TTC549 (cell line): ENCODE results near the gene PGD.

Source experiments
- FAIRE-seq: peaks from 2 replicates; lab custom pipeline; 2012; peaks lifted over from hg19 to GRCh38; lab: Jason Lieb, UNC

The PGD gene

DNA sequence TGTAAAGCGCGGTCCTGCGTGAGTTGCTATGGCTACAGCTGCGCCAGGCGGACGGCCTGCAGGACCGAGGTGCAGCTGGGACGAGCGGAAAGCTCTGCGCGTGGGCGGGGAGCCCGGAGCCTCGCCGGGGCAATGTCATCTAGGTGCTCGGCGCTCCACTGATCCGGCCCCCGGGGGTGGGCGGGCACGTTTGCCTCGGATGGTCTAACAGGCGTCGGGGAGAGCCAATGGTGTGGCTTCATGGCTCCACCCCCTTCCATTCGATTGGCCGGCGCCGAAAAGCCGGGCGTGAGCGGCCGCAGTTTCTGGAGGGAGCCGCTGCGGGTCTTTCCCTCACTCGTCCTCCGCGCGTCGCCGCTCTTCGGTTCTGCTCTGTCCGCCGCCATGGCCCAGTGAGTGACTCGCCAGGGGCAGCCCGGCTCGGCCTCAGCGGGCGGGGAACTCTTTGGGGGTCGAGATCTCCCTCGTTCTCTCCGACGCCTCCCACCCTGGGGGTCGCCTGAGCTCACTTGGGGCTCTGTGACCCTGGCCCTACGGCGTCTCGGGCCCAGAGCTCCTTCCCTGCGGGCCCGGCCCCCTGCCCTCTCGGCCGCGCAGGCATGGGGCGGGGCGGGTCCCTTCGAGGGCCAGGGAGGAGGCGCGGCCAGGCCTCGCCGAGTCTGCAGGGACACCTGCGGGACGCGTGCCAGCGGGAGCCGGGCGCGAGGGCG lies at the start of gene PGD:
TSS of gene PGD (plus strand) at position 331 of the 710 bp plus-strand sequence. CDS start at position 385, 54 bp downstream.
- no peak for FAIRE-seq

DNA sequence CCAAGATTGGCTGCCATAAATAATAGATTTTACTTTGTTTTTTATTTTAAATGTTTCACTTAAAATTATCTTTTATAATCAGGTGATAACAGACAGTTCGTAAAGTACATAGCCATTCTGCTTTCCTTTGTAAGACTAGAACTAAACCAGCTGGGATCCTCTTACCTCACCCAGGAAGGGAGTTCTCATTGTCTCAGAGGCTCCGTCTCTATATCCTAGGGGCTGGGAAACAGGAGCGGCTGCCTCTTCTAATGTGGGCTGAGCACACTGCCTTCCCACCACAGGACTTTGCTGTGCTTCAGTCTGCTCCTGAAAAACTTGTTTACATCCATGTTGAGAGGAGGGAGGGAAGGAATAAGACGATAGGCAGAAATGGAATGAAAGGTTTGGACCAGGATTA lies 45.6 kb upstream of the PGD start:
- no peak for FAIRE-seq

DNA sequence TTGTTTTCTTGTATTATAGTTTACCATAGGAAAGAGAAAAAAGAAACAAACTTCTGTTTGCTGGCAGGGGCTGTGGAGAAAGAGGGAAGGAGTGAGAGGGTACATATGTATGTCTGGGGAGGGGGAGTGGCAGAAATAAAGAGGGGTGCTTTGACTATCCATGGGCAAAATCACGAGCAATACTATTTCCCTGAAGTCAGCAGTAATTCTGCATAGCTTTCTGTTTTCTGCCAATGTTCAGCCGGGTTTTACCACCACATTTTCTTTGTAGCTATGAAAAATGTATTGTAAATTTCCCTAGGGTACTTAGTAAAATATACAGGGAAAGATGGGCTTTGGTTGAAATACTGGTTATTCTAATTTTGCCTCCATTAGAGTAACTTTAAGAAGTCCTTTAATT lies 45.2 kb upstream of the PGD start:
- no peak for FAIRE-seq

DNA sequence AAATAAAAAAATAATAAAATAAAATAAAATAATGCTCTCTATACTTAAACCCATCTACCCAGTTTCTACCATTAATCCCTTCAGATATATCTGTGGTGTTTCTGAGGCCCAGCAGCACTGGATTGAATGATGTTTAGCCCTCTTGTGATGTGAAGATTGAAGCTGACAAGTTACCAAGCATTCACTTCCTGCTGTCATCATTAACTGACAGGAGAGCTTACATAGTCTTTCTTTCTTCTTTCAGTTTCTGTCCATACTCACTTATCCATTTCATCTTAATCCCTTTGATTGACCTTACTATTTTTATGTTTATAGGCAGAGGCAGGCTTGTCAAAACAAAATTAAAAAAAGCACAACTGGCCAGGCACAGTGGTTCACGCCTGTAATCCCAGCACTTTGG lies 38.8 kb upstream of the PGD start:
- no peak for FAIRE-seq

DNA sequence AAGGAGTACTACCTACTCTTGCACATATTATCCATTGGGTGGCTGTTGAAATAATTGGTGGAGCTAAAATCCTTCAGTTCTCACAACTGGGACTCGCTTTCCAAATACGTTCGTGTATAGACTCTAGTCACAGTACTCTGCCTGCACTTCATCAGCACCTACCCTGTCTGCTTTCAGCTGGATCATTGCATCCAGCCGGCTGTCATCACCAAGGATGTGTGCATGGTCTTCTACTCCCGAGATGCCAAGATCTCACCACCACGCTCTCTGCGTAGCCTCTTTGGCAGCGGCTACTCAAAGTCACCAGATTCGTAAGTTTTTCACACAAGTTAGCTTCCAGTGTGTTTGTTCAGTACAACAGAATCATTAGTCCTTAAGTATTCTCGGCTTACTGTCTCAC lies 37.3 kb upstream of the PGD start:
- FAIRE-seq: no peak

DNA sequence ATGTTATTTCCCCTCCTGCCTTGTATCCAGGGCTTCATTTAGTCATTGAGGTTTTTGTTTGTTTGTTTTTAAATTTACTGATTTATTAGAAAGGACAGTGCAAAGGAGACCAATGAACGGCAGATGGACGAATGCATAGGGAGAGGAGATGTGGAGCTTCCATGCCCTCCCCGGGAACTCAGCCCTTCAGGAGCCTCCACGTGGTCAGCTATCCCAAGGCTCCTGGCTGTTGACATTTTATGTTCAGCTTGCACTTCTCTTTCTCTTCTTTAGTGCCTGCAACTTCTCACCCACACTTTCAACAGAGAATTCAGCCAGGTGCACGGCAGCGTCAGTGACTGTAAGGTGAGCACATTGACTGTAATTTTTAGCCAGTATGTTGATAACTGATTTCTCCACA lies 30.7 kb upstream of the PGD start:
- FAIRE-seq: no peak

DNA sequence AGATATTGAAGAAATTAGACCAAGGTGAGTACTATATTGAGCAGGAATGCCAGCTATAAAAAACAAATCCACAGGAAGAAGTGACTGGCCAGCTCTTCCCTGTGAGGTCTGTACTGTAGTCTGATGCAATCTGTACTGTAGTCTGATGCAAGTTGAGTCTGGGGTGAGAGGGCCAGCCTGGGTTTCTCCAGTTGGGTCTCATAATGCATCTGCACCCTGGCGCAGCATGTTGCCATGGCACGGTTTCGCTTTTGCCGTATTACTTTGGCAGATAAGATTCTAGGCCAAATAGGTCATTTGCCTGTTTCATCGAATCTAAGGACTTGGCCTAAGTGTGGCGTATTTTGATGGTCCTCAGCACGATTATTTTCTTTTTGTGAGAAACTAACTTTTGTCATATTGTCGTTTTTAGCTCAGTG lies 24.4 kb upstream of the PGD start:
- no peak for FAIRE-seq

DNA sequence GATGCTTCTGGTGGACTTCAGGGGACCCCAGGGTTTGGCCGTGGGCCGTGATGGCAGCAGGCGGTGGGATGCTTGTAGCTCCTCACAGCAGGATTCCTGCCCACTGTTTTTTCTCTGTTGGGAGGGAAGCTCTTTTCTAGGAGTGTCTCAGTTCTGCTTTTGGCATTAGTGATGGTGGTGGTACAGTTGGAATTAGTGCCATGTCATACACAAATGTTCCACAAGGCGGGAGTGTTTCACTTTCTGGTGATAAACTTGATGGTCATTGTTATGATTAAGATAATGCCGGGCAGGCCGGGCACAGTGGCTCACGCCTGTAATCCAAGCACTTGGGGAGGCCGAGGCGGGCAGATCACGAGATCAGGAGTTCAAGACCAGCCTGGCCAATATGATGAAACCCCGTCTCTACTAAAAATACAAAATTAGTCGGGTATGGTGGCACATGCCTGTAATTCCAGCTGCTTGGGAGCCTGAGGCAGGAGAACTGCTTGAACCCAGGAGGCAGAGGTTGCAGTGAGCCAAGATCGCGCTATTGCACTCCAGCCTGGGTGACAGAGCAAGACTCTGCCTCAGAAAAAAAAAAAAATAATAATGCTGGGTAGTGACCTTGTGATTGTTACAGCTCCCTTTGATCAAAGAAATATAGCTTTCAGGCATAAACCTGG lies 21.4 kb upstream of the PGD start:
- peak; percentile 49 for FAIRE-seq

DNA sequence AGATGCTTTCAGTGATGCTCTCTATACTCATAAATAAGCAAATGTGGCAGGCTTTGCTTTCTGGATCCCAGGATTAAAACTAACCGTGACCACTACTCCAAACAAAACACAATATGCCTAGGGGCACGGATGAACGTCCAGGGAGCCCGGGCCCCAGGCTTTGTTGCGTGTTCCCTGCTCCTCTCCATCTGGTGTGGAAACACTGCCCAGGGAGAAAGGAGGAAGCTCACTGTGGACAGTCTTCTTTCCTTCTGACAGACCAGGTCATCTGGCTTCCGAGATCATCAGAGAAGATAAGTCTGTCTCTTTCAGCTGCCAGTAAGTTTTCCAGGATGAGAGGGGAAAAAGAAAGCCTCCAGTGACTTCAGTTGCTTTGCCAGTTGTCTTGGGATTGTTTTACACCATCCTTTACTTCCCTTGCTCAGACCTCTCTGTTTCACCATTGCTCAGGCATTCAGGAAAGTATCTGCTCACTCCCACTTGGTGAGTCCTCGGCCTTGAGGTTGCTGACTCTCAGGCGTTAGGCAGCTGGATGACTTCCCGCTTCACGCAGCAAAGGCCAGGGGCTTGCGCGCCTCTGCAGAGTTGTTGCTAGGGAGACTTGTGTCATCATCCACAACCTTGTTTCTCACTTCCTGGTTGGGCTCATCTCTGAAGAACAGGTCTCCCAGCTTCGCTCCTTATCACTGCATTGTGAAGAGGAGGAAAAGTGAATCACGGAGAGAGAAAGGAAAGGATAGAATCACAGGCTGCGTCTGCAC lies 20.6 kb upstream of the PGD start:
- FAIRE-seq: no peak

DNA sequence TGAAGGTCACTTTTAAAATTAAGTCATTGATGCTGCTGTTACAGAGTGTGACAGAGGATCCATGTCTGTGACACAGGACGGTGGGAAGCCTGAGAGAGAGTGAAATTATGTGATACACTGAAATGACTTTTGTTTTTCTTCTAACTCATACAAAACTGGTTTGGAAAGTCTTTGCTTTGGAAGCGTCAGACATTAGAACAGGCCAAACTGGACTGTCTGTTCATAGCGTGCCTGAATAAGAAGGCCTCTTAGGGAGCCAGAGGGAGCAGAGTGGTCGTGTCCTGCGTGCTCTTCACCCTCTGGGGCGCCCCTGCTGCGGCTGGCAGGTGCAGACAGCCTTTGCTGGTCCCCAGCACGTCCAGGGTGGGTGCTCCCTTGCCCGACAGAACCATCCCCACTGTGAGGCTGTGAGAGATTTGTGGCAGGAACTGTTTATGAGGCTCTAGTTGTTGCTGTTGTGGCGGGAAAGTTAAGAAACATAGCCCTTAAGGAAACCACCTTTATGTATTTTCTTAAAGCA lies 19.7 kb upstream of the PGD start:
- no peak for FAIRE-seq

DNA sequence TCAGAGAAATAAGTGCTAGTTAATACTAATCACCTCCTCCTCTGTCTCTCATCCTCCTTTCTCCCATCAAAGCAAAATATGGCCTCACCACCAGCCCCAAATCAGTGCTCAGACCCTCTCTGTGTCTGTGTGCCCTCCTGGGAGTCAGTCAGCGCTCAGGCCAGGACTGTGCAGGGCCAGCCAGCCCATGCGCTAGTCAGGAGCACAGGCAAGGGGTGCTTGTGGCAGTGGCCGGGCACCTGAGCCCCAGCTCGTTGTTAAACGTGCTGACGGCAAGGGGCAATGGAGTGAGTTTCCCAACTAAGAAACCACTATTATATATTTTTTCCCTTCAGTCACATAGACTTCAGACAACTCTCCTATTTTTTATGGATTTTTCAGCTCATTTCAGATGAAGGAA lies 19.2 kb upstream of the PGD start:
- no peak for FAIRE-seq

DNA sequence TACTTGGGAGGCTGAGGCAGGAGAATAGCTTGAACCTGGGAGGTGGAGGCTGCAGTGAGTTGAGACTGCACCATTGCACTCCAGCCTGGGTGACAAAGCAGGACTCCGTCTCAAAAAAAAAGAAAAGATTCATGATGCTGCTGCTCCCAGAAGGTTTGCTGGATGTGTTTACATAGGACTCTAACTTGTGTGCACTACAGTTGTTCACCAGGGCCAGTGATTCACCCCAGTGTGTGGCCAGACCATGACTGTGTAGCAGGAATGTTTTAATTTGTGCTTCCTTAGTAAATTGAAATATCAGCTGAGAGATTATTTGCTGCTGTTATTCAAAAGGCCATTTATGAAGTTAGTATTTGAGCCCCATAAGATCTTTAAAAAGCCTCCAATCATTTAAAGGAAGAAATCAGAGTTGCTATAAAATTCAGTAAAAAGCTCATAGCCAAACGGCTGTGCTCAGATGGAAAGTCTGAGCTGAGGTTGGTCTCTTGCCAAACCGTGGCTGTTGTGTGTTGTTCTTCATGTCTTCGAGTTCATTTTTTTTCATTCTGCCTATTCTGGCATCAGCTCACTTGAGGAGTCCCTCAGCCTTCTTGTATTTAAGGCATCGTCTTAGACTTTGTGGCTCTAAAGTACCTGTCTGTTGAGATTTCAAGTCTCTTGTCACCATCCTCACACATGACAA lies 18.1 kb upstream of the PGD start:
- FAIRE-seq: no peak

DNA sequence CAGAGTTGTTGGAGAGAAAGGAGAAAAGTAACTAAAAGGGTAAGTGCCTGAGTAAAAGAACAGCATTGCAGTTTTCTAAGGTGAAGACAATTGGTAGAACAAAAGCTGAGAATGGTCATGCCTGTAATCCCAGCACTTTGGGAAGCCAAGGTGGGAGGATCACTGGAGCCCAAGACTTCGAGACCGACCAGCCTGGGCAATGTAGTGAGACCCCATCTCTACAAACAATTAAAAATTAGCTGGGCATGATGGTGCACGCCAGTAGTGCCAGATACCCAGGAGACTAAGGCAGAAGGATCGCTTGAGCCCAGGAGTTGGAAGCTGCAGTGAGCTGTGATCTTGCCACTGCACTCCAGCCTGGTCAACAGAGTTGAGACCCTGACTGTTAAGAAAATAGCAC lies 15.2 kb upstream of the PGD start:
- FAIRE-seq: no peak

DNA sequence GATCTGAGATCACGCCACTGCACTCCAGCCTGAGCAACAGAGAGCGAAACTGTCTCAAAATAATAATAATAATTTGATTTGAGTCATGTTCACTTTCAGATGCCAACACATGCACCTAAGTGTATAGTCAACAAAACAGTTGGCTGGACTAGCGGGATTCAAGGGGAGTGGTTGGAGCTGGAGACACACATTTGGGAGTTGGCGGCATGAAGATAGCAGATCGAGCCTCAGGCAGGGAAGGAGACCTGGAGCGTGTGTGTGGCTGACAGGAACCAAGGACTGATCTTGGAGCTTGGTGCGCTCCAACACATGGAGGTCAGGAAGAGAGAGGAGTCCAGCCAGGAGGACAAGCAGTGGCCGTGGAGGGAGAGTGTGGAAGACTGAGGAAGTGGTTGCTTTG lies 14.6 kb upstream of the PGD start:
- no peak for FAIRE-seq

DNA sequence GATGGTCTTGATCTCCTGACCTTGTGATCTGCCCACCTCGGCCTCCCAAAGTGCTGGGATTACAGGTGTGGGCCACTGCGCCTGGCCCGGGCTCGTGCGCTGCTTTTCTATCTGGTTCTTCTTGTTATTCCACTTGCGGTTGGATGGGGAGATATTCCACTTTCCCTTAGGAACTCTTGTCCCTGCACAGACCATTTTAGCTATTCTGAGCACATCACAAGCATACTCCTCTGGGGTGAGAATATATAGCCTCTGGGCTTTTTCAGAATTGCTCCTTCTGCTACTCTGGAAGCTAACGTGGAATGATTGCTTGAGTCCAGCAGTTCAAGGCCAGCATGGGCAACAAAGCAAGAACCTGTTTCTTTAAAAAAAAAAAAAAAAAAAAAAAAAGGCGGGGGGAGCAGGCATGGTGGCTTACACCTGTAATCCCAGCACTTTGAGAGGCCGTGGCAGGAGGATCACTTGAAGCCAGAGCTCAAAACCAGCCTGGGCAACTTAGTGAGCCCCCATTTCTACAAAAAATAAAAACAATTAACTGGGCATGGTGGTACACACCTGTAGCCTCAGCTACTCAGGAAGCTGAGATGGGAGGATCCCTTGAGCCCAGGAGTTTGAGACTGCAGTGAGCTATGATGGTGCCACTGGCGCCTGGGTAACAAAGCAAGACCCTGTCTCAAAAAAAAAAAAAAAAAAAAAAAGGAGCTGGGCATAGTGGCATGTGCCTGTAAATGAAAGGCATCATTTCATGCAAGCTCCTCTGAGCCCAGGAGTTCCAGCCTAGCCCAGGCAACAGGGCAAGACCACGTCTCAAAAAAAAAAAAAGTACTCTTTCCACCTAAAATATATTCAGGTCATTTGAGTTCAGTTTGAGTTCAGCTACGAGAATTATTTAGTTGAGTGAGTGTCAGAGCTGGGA lies 11.8 kb upstream of the PGD start:
- FAIRE-seq: no peak

DNA sequence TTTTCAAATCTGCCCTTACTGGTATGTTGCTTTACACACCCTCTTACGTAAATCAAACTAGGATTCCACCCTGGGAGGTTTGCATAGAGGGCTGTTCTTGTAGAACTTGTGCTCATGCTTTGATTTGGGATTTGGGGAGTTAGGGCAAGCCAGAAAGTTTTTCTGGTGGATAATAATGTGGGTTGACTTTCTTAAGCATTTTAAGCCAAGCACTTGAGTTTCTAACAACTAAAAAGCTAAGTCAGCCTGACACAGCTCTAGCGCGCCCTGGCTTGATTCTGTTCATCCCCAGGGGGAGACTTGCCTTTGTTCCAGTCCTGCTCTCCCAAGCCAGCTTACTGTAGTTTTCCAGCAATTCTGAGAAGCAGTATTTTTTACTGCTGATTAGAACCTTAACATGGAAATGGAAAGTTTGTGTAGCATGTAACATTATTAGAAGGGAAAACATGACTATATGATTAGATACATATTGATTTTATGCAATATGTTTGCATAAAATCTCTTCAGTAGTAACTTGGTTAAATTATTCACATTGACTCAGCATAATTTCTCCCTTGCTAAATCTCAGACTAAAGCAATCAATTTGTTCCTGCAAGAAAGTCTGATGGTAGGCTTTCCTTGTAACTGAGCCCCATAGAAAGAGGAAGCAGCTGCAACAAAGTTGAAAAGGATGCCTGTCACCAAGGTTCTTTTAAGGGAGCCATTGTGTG lies 11.0 kb upstream of the PGD start:
- FAIRE-seq: peak; percentile 46

DNA sequence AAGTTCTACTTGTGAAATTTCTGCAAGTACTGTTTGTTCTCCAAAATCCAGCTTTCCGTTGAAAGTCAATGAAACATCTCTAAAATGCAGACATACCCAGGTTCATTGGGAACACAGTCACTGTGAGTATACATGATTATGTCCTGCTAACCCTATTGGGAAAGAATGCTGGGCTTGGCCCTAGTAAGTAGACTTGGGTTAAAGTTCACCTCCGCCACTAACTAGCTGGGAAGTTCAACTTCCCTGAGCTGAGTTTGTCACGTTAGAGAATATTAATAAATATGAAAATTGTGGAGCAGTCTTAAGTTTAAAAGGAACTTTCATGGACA lies 10.5 kb upstream of the PGD start:
- no peak for FAIRE-seq

DNA sequence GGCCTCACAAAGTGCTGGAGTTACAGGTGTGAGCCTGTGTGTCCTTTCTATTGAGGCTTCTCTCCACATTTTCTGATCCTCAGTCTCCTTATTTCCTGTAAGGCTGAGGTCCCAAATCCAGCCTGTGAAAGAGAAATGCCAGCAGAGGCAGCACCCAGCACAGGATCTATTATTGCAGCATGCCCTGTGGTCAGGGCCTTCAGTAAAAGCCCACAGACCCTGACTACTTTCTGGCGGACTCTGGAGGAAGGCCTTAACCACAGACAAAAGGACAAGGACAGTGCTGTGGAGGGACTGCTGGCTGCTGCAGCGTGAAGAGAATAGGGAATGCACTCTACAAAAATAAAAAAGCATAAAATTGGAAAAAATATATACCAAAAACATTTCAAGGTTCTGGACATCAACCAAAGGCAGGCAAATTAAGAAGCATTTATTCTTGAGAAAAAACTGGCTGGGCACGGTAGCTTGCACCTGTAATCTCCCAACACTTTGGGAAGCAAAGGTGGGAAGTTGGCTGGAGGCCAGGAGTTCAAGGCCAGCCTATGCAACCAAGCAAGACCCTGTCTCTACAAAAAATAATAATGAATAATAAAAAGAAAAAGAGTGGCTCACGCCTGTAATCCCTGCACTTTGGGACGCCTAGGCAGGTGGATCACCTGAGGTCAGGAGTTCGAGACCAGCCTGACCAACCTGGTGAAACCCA lies 9.4 kb upstream of the PGD start:
- FAIRE-seq: no peak

DNA sequence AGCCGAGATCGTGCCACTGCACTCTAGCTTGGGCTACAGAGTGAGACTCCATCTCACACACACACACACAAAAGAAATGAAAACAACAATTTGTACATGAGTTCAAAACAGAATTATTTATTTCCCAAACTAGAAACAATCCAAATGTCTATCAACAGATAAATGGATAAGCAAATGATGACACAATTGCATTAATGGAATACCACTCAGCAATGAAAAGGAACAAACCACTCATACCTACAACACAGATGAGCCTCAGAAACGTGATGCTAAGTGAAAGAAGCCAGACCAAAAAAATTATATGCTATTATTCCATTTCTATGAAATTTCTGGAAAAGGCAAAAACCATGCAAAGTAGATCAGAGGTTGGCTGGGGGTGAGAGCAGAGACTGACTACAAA lies 2.0 kb upstream of the PGD start:
- no peak for FAIRE-seq

DNA sequence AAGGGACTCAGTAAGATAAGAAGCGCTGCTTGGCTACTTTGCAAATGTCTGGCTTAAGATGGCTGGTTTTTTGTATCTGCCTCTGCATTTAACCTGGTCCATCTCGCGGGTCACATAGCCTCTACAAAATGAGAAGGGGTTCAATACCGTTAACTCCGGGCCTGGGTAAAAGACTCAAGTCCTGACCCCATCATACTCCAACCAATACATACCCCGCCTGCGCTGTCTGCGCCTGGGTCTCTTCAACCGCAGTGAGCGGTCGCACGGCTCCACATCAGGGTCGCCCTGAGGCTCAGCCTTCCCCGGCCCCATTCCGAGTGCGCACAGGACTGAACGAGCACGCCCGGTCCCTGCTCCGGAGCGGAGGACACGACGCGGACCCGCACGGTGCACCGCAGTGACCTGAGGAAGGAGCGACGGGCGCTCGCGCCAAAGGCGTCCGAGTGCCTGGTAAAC lies 558 bp upstream of the PGD start:
- no peak for FAIRE-seq
